NB4 (cell line): ENCODE measurements around the gene ZNF235.

Source experiments
- CTCF ChIP-seq: IDR thresholded peaks from one replicate; pipeline ENCODE4 v1.5.1; 2012; ENCODE audit warnings: low read depth, low read length
- MAX ChIP-seq: IDR thresholded peaks from 2 replicates; pipeline ENCODE4 v1.6.1; 2011; ENCODE audit warnings: low read depth, low read length
- MYC ChIP-seq: IDR thresholded peaks from 2 replicates; pipeline ENCODE4 v1.6.1; 2011; ENCODE audit warnings: low read depth, low read length
- POLR2A ChIP-seq: IDR thresholded peaks from 2 replicates; pipeline ENCODE4 v1.6.1; 2011; ENCODE audit warnings: mild to moderate bottlenecking; ENCODE audit not compliant: insufficient read length; ENCODE audit errors: extremely low read depth

DNA sequence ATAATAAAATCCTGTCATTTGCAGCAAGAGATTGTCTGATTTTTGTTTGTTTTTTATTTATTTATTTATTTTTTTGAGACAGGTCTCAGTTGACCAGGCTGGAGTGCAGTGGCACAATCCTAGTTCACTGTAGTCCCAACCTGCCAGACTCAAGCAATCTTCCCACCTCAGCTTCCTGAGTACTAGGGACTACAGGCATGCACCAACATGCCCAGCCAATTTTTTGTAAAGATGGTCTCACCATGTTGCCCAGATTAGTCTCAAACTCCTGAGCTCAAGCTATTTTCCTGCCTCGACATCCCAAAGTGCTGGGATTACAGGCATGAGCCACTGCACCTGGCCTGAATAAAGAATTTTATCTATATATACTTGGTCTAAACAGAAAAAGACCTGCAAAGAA, 27.5 kb downstream of the ZNF235 start:
- no peak for TF ChIP-seq CTCF
- no peak for TF ChIP-seq POLR2A
- TF ChIP-seq MAX = no peak
- TF ChIP-seq MYC = no peak
